Fibroblast of mammary gland (primary cell): Measurements from ENCODE around the gene GTPBP3.
A peak's percentile ranks its signal among the peaks of the same experiment; 100 is the strongest.

Experiments used
- DNase-seq: peaks from one replicate; pipeline ENCODE4 v3.0.0-alpha.2; 2010; ENCODE audit warnings: low read depth
- H3K4me3 ChIP-seq: 2 replicates; pipeline ENCODE4 v1.5.1; 2011; ENCODE audit warnings: low read depth, mild to moderate bottlenecking, low read length, moderate library complexity; ENCODE audit not compliant: control insufficient read depth
- TF ChIP-seq, protein P1 (sequence below): conservative IDR thresholded peaks from 2 replicates; pipeline ENCODE4 v1.5.1; 2011; ENCODE audit warnings: low read depth, low read length, inconsistent platforms; ENCODE audit not compliant: control insufficient read depth, insufficient read depth

GTPBP3 gene

DNA sequence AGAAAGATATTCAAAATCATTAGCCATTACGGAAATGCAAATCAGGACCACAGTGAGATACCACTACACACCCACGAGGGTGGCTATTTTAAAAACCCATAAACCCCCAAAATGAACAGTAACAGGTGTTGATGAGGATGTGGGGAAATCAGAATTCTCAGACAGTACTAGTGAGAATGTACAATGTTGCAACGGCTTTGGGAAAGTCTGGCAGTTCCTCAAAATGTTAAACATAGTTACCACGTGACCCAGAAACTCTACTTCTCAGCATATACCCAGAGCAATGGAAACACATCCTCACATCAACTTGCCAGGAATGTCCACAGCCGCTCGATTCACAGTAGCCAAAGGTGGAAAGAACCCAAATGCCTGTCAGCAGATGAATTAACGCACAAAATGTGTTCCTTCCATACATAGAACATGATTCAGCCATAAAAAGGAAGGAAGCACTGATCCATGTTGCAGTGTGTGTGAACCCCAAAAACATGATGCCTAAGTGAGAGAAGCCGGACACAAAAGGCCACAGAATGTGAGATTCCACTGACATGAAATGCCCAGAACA, 32.8 kb downstream of the GTPBP3 start:
- H3K4me3 ChIP-seq = no peak overlapping the region
- DNase-seq = peak; percentile 33
- TF ChIP-seq, protein P1, sequence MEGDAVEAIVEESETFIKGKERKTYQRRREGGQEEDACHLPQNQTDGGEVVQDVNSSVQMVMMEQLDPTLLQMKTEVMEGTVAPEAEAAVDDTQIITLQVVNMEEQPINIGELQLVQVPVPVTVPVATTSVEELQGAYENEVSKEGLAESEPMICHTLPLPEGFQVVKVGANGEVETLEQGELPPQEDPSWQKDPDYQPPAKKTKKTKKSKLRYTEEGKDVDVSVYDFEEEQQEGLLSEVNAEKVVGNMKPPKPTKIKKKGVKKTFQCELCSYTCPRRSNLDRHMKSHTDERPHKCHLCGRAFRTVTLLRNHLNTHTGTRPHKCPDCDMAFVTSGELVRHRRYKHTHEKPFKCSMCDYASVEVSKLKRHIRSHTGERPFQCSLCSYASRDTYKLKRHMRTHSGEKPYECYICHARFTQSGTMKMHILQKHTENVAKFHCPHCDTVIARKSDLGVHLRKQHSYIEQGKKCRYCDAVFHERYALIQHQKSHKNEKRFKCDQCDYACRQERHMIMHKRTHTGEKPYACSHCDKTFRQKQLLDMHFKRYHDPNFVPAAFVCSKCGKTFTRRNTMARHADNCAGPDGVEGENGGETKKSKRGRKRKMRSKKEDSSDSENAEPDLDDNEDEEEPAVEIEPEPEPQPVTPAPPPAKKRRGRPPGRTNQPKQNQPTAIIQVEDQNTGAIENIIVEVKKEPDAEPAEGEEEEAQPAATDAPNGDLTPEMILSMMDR = no peak

DNA sequence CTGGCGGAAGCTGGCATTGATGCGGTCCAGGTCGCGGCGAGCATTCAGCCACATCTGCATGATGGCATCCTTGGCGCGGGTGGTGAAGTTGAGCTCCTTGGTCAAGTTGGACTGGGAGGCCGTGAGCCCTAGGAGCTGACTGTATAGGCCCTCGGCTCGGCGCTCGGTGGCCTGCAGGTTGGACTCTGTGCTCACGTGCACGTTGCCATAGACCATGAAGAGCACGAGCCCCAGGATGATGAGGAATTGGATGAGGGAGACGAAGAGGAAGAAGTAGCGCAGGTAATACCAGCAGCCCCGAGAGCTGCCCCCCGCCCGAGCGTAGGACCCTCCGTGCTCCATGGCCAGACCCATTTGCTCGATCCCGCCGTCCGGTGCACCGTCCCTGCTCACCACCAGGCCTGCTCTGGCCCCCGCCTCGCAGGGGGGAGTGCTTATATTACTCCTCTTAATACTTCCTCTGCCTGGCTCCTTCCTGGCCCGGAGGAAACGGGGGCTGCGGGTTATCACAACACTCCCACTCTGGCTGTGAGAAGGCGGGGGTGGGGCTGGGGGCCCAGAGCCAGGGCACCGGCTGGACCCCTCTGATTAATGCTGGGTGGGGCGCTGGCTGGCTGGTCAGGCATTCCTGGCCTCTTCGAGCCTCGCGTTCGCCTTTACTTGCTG, 39.7 kb downstream of the GTPBP3 start, which contains the start of gene PLVAP:
Gene PLVAP (minus strand): TSS at position 408 of the 666 bp plus-strand sequence. CDS start 54 bp downstream, at position 354.
- DNase-seq = no peak
- TF ChIP-seq, protein P1 = no peak
- H3K4me3 ChIP-seq = no peak within 1 kb of the TSS

DNA sequence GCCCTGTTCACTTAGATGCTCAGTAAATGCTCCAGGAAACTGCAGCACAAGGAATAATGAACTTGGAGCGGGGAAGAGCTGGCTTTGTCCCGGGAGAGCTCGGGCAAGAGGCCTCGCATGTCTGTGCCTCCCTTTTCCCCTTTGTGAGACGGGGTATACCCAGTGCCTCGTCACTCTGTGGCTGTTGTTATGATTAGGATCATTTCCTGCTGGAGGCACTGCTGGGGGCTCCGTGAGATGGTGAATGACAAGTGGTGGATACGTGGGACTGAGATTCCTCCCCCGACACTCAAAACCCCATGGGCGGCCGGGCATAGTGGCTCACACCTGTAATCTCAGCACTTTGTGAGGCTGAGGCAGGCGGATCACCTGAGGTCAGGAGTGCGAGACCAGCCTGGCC, 40.9 kb downstream of the GTPBP3 start:
- no peak overlapping the region for H3K4me3 ChIP-seq
- TF ChIP-seq, protein P1 = no peak
- DNase-seq = no peak

DNA sequence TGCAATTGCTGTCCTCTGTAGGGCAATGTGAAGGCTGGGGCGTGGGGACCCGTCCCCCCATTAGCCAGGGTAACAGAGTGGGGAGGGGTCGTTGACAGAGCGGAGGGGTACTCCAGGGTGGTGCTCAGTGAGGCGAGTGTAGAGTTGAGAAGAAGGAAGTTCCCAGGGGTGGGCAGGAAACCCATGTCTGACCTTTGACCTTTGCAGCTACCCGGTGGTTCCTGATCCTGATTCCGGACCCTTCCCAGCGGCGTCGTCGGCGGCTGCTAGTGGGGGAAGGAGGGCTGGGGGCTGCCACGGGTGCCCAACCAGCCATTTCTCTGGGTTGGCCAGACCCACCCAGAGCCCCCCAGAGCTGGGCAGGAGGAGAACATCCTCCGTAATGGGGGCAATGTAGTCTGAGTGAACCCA, 41.9 kb downstream of the GTPBP3 start:
- TF ChIP-seq, protein P1 = no peak
- no peak for DNase-seq
- H3K4me3 ChIP-seq = no peak overlapping the region

DNA sequence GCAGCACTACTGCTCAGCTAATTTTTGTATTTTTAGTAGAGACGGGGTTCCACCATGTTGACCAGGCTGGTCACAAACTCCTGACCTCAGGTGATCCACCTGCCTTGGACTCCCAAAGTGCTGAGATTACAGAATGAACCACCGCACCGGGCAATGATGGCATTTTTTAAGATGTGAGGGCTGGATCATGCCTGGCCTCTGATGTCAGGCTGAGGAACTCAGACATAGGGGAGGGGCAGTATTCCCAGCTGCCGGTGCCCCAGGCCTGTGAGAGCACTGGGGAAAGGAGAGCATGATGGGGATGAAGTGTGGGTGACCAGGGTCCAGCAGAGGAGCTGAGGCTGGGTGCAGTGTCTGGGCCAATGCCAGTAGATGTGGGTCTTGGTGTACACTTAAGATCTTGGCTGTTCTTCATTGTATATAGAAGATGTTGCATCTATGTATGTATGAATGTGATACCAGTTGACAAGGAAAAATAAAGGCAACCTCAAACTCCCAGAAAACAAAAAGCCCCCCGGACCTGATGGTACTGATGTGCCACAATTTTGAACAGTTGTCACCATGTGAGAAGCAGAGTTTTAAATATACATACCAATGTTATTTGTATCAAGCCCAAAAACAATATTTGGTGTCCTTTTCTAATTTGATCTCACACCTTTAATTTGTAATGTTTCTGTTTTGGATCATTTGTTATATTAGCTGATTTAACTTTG, 43.2 kb downstream of the GTPBP3 start:
- DNase-seq = no peak
- TF ChIP-seq, protein P1 = no peak

DNA sequence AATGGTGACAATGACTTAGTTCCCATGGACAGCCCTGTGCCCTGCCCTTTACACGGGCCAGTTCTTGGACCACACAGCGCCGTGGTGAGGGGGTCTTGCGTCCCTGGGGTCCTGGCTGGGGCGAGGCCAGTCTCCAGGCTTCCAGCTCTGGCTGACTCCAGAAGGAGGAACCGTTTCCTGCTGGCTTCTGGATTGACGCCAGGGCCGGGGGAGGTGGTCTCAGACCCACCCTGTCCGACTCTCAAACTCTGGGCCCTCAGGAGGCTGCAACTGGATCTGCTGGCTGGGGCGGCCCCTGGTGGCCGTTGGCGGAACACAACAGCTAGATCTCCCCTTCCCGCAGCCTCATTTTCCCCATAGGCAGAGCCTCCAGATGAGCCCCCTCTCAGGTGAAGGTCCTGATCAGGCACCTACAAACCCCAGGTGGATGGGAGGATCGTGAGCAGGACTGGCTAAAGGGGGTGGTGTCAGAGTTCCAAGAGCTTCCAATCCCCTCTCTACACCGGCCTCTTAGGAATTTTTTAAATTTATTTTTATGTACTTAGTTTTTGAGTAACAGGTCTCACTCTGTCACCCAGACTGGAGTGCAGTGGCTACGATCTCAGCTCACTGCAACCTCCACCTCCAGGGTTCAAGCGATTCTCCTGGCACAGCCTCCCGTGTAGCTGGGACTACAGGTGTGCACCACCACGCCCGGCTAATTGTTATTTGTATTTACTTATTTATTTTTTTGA, 48.7 kb downstream of the GTPBP3 start:
- DNase-seq = peak; percentile 39
- H3K4me3 ChIP-seq = no peak overlapping the region
- TF ChIP-seq, protein P1 = peak; percentile 89

More for the DNA sequence above, 43.2 kb downstream of the GTPBP3 start:
- no peak overlapping the region for H3K4me3 ChIP-seq
